ENCODE results near the gene BMP2K.
A peak's percentile ranks its signal among the peaks of the same experiment; 100 is the strongest.

BMP2K gene

DNA sequence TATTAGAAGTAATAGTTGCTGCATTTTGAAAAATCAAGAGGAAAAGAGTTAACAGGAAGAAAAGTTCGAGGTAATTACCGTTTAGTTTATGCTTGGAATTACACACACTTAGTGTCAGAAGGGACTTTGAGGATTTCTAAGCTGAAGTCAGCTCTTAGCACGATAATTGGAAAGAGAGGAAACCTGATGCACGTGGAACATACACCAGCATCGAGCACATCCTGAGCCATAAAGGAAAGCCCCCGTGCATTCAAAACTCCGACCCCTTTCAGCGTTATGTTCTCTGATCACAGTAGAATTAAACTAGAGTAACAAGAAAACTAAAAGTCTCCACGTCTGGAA is 163.5 kb downstream of the BMP2K start:
- DNase-seq, result no peak

- DNase-seq, result no peak
Measured at GRCh38 chr4:78940752-78941151, 164.6 kb downstream of the BMP2K start.

GRCh38 chr4:78944381-78944780 is 168.2 kb downstream of the BMP2K start:
- DNase-seq, result no peak

GRCh38 chr4:78945651-78946179 is 169.6 kb downstream of the BMP2K start:
- no peak for DNase-seq

- DNase-seq, result peak; percentile 20
Measured at GRCh38 chr4:78949735-78950134, 173.6 kb downstream of the BMP2K start.

DNA sequence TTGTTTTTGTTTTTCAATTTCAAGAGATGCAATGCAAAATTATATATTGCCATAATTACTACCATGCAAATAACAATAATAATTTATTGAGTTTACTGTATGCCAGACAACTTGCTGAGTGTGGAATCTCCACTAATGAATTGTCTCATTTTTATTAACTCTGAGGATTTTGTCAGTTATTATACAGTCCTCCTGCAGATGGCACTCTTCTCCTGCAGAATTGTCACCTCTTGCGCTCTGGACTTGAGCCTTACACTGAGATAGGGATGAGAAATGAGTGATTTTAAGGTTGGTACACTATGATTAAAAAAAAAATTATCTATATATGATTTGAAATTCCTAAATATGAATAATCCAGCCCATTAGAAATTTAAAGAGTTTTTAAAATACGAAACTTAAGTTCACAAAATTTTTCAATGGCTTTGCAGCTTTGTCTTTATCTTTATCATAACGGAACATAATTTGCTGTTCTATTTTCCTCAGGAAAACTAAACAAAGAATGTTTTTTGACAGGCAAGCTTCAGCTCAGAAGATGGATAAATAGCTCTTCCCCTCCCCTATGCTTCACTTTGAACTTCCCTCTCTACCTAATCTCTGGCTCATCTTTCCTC is 175.8 kb downstream of the BMP2K start:
- DNase-seq, result peak; percentile 47

DNA sequence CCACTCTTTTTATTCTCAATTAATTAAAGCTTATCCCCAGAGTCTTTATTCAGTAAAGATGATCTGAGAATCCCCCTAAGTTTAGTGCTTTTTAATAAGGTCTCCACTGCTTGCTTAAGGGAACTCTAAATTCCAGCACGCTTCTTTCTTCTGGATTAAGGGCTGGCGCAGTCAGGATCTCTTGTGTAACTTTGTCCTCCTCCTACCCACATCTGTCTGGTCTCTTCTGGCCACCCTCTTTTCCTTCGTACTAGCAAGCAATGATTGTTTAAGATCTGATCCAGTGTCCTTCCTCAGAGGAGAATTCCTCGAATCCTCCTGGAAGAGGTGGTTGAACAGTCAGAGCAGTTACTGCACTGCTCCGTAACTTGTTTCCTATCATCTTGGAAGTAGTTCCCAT is 177.1 kb downstream of the BMP2K start:
- no peak for DNase-seq

GRCh38 chr4:78953769-78954666 is 177.9 kb downstream of the BMP2K start:
- DNase-seq, result no peak

- DNase-seq, result no peak
Measured at GRCh38 chr4:78956975-78957374, 180.8 kb downstream of the BMP2K start.

DNA sequence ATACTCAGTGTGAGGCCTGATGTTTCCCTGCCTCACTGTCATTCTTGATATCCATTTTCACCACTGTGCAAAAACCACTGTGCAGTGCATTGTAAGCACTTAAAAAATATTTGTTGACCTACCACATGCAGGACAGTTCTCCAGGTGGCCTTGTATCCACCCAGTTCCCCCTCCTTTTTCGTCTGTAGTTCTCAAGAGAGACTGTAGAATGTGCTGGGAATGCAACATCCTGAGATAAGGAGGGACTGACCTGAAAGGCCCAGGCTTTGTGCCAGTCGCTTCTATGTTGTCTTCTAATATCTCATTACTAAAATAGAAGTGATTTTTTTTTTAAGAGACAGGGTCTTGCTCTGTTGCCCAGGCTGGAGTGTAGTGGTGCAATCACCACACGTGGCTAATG is 184.8 kb downstream of the BMP2K start:
- DNase-seq, result no peak
